ENCODE results near the gene MTREX.

Gene MTREX

DNA sequence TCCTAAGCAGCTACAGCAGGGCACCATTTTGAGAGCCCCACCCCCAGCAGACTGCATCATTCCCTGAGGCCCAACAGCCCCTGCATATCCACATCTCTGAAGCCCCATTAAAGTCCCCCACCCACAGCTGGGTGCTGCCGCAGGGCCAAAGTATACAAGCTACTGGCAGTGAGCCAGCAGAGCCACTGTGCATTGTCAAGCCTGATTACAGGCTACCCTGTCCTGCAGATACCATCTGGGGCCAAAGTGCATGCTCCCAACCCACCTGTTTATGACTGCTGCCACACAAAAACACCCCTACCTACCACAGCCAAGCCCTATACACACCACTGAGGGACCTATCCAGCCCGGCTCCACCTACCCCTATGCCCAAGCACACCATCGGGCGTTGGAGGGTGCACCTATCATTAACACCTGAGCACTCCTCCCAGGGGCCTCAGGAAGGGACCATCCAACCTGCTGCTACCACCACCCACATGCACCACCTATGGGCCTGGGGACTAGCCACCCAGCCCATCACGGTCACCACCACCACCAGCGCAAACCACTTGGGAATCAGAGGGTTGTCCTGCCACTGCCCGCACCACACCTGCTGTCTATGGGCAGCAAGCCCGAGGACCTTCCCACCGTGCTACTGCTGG is 121.9 kb downstream of the MTREX start:
- DNase-seq (ENCODE audit: low read depth) = no peak

GRCh38 chr5:55432549-55432948 is 124.8 kb downstream of the MTREX start:
- DNase-seq (ENCODE audit: low read depth) = no peak

DNA sequence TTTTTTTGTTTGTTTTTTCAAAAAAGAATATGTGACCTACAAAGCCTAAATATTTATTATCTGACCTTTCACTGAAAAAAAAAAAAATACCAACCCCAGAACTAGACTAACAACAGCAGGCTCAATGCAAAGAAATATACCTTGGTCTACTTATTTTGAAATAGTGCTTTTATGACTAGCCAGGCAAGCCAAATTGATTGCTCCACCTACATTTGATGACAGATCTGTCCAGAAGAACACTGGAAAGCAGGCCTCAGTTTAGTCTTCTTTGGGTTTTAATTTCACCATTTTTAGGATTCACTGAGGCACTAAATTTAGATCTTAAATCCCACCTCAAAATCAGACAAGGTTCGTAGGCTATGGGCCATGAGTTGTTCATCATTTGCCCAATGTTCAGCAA is 129.7 kb downstream of the MTREX start:
- DNase-seq (ENCODE audit: low read depth) = no peak

GRCh38 chr5:55437859-55438206 is 130.0 kb downstream of the MTREX start:
- no peak for DNase-seq (ENCODE audit: low read depth)

DNA sequence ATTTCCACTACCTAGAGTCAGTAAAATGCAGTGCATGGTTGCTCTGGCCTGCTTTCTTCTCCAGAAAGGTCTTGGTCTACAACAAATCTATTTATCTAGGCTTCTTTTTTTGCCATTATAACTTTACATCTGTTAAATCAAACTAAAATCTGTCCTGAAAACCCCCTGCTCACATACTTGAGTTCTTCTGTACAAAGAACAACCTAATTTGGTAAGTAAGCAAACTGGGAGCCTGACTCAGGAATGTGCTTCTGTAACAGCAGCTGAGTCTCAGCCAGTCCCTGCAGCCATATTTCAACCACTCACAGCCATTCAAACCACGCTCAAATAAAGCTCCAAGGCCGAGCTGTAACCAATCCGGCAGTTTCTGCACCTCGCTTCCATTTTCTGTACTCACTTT is 131.2 kb downstream of the MTREX start:
- DNase-seq (ENCODE audit: low read depth) = no peak

- peak; percentile 37 for DNase-seq (ENCODE audit: low read depth)
These were observed 132.4 kb downstream of the MTREX start for GRCh38 chr5:55440188-55440646.

DNA sequence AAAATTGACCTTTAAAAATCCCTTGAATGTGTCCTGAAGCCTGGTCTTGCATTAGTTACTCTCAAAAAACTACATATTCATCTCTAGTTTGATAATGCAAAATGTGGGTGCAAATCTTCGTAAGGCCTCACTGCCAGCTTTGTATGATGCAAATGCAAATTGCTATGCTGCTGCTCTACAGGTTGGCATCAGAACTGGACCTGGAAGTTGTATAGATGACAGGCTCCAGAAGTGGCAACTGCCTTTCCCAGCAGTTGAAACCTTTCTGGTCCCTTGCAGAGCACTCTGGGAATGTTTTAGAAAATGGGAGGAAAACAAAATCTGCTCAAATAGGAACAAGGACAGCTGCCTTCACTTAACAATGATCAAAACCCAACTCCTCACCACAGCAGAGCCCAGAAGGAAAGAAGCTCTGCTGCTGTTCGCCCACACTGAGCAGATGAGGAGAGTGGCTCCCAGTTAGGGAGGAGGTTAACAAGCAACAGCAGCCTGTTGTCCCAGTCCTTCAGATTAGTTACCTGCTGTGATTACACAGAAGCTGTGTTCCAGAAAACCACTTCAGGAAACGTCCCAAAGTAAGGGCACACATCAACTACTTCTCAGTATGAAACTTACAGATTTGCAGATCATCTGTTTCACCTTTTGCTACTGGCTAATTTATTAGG is 133.4 kb downstream of the MTREX start:
- DNase-seq (ENCODE audit: low read depth) = no peak

DNA sequence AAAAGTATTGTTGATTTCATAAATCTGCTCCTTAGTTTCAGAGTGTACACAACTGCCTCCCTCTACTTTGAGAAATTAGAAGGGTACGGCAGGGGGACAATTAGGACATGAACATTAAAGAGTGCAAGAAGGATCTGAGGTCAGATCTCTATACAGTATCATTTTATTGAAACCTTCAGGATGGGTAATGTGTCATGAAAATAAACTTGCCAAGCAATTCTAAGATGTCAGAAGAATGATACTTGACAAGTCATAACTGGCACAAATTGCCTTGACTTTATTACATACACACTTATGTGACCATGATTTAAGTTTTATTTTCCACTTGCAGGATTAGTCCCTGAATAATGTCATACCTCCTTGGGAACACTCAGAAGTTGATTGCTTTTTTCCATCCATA is 134.2 kb downstream of the MTREX start:
- no peak for DNase-seq (ENCODE audit: low read depth)

DNA sequence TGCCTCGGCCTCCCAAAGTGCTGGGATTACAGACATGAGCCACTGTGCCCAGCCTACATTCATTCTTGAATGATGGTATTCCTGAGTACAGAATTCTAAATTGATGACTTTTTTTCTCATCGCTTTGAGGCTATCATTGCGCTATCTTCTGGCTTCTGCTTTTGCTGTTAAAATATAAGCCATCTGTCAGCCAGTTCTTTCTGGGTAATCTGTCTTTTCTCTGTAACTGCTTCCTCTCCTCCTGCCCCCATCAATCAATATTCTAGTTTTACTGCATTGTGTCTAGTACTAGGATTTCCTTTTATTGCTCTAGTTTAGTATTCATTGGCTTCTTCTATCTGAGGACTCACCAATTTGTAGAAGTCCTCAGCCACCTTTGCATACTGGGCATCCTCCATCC is 138.0 kb downstream of the MTREX start:
- no peak for DNase-seq (ENCODE audit: low read depth)

GRCh38 chr5:55446640-55447351 is 139.0 kb downstream of the MTREX start:
- no peak for DNase-seq (ENCODE audit: low read depth)

- DNase-seq (ENCODE audit: low read depth) = no peak
These were observed 142.4 kb downstream of the MTREX start for GRCh38 chr5:55450050-55450765.

DNA sequence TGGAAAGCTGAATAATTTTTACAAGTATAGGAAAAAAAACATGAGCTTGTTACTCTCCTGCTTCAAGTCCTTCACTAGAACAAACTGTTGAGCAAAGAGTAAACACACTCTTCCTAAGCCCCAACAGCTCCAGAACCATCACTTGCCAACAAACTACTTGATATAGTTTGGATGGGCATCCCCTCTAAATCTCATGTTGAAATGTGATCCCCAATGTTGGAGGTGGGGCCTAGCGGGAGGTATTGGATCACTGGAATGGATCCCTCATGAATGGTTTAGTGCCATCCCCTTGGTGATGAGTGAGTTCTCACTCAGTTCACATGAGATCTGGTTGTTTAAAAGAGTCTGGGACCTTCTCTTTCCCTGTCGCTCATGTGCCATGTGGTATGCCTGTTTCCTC is 144.2 kb downstream of the MTREX start:
- DNase-seq (ENCODE audit: low read depth) = no peak

GRCh38 chr5:55453211-55453610 is 145.4 kb downstream of the MTREX start:
- DNase-seq (ENCODE audit: low read depth) = no peak

- DNase-seq (ENCODE audit: low read depth) = no peak
These were observed 146.5 kb downstream of the MTREX start for GRCh38 chr5:55454282-55454681.

GRCh38 chr5:55456216-55456895 is 148.6 kb downstream of the MTREX start:
- no peak for DNase-seq (ENCODE audit: low read depth)

GRCh38 chr5:55459572-55459971 is 151.8 kb downstream of the MTREX start:
- DNase-seq (ENCODE audit: low read depth) = no peak

DNA sequence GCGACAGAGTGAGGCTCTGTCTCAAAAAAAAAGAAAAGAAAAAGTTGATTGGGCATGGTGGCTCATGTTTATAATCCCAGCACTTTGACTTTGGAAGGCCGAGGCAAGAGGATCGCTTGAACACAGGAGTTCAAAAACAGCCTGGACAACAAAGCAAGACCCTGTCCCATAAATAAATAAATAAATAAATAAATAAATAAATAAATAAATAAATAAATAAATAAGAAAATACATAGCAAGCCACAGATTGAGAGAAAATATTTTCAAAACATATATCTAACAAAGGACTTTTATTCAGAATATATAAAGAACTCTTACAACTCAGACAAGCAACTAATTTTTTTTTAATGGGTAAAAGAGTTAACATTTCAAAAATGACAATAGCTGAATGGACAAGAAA is 155.8 kb downstream of the MTREX start:
- DNase-seq (ENCODE audit: low read depth) = no peak

DNA sequence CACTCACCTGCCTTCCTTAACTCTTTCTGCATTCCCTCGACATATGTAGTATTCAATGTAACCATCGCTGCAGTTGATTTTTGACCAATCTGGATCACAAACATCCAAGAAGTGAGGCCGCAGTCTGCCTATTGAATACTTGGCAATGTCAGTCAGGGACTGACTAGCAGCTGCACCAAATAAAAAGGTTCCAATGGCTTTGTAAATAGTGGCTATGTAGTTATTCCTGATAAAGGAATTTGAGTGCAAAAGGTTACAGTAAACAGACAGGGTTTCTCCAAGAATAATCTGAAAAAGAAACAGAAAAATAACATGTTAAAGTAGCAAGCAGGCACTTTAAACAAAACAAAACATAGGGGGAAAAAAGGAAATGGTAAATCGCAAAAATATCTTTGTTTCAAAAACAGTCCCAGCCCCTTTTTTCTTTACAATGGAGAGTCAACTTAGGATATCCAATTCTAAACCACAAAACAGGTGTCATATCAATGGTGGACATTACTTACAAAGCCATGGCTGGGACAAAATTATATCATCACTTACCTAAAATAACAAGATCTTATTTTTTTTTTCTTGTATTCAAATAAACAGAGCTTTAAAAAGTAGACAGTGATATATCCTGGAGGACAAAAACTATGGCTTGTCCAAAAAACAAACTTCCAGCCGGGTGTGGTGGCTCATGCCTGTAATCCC is 160.2 kb downstream of the MTREX start:
- DNase-seq (ENCODE audit: low read depth) = no peak

DNA sequence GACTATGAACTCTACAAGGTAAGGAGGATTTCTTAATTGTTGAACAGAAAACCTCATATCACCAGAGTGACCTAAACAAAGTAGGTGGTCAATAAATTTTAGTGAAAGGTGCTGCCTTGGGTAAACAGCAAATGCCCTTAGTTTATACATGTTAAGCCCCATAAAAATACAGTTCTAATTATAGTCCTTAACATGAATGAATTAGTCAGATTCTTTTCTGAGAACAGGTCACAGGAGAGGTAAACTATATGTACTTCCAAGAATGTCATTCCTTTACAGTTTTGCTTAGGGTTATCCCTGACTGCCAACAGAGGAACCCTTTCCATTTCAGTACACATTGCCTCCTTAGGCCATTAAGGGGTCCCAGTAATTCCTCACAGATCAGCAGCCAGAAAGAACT is 162.1 kb downstream of the MTREX start:
- no peak for DNase-seq (ENCODE audit: low read depth)

GRCh38 chr5:55470282-55470681 is 162.5 kb downstream of the MTREX start:
- DNase-seq (ENCODE audit: low read depth) = no peak

DNA sequence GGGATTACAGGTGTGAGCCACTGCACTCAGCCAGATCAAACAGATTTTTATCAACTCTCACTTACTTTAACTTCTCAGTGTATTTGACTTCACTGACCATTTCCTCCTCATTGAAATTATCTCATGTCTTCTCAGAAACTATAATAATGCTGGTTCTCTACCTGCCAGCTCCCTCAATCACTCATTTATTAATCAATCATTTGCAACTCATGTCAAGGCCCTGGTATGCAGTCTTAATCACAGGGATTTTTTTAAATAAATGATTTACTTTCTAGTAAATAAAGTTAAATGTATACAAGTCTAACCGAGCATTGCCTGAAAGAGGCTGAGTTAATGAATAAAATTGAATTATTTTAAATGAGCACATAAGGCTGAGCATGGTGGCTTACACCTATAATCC is 163.7 kb downstream of the MTREX start:
- no peak for DNase-seq (ENCODE audit: low read depth)

DNA sequence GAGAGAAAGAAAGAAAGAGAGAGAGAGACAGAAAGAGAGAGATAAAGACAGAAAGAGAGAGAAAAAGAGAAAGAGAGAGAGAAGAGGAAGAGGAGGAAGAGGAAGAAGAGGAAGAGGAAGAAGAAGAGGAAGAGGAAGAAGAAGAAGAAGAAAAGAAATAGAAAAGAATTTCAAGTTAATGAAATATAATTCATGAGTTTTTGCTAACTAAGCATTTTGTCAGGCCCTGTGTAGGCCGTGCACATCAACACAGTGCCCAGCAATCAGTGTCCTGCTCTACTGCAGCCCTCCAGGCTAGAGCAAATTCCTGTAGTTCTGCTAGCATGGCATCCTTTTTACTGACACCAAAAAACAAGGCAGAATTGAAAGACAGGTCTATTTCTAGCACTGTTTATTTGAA is 164.9 kb downstream of the MTREX start:
- DNase-seq (ENCODE audit: low read depth) = no peak
